ENCODE measurements around the gene SMARCC2. TPM values are rescaled to one million over a fixed set of nuclear protein-coding genes. Genes with fewer than 3 reads are reported as not detected.

SMARCC2 gene
- total and polyA plus RNA-seq, 2 of the 13 experiments (the other 11 are each of a cell fraction or from before 2014, with no cell fraction given), result 21.3 to 24.1 TPM

DNA sequence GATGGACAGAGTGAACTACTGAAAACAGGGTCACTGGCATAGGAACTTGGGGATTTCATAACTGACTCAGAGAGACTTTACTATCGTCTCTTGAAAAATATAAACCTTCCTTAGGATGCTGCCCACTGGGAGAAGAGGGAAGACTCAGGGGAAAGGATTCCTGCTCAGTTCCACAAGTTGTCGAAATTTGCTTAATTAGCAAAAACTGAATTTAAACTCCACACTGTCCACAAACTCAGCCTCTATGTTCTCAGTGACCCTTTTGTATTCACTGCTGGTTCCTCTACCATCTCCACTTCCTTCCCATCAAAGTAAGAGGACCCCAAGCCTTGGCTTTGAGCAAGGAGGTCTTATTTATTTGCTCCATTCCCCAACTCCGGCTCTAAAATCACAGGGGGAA is 44.1 kb downstream of the SMARCC2 start:
- ChIA-PET POLR2A (interaction anchor here (1.1 to 2.6 kb wide), 2 partner anchors 17 to 27 kb away, joined by 3 to 14 read pairs; partner anchors contain the start of genes ESYT1 and ZC3H10), CTCF (ENCODE audit: low intra/inter-chr PET ratio, low total read pairs) (no interaction called here)
- no peak for FAIRE-seq
- H3K4me3 ChIP-seq (replicated peaks in 1 of 3; ENCODE audit: insufficient read depth in 1 of 3, low read depth in 2 of 3, low read length in 3 of 3), result no peak overlapping the region
- over 99% methylated on average over 3 of the region's 3 CpGs for WGBS (ENCODE audit: low lambda C conversion rate)
- H3K79me2 ChIP-seq (ENCODE audit: insufficient read depth, low read length), result no peaks in the 10 kb centered on the region
- H3K9ac ChIP-seq (ENCODE audit: insufficient read depth, low read depth, low read length), result no peak overlapping the region
- H3K27me3 ChIP-seq (ENCODE audit: control insufficient read depth in 1 of 2, insufficient read depth in 2 of 2, low read length in 2 of 2), result no peaks in the 10 kb centered on the region
- peaks cover 15 to 46% of the 10 kb centered on the region in 2 experiments for H3K36me3 ChIP-seq (replicated peaks in 1 of 2; ENCODE audit: control insufficient read depth in 1 of 2, insufficient read depth in 2 of 2, low read length in 2 of 2)
- H2AFZ ChIP-seq (ENCODE audit: low read length), result no peak overlapping the region
- in situ Hi-C loops (cut with HindIII; ENCODE audit: extremely low pct_ligation_motif_present, low pct_unique_long_range_greater_than_20kb), result no loop called here
- no peak for TF ChIP-seq ZNF326 (CRISPR knock-in tag; IDR thresholded peaks at IDR 0.05; ENCODE audit: borderline replicate concordance)
- TF ChIP-seq MAFF (IDR thresholded peaks at IDR 0.05; ENCODE audit: low read depth, low read length), result peak; percentile 87
- peak; percentile 88 to 91 for TF ChIP-seq MAFK (conservative IDR thresholded peaks at IDR 0.05 in 1 of 2, IDR thresholded peaks at IDR 0.05 in 1 of 2; ENCODE audit: low read length in 2 of 2)
- no peak for TF ChIP-seq MED8 (CRISPR knock-in tag; IDR thresholded peaks at IDR 0.05; ENCODE audit: insufficient replicate concordance)
- no TSS peak for BruUV-seq (replicated peaks)
- intact Hi-C loops (cut with micrococcal nuclease; ENCODE audit: unreplicated experiment), result no loop called here
- no peaks in the 10 kb centered on the region for H4K20me1 ChIP-seq (ENCODE audit: insufficient read depth, low read length)
- no peak for DNase-seq (ENCODE audit: low spot score)
- H3K4me2 ChIP-seq (ENCODE audit: low read depth, low read length), result no peak overlapping the region
- H3K27ac ChIP-seq (ENCODE audit: extremely low read length, insufficient read depth, low read length), result no peak overlapping the region
- H3K4me1 ChIP-seq (ENCODE audit: insufficient read depth, low read length), result no peaks in the 10 kb centered on the region
- no peaks in the 10 kb centered on the region for H3K9me3 ChIP-seq (ENCODE audit: low read length)
- ATAC-seq, result no peak

GRCh38 chr12:56143870-56144269 is 45.4 kb downstream of the SMARCC2 start:
- H3K79me2 ChIP-seq (ENCODE audit: insufficient read depth, low read length), result no peaks in the 10 kb centered on the region
- no peak overlapping the region for H3K4me2 ChIP-seq (ENCODE audit: low read depth, low read length)
- no peaks in the 10 kb centered on the region for H3K27me3 ChIP-seq (ENCODE audit: control insufficient read depth in 1 of 2, insufficient read depth in 2 of 2, low read length in 2 of 2)
- H3K4me3 ChIP-seq (replicated peaks in 1 of 3; ENCODE audit: insufficient read depth in 1 of 3, low read depth in 2 of 3, low read length in 3 of 3), result no peak overlapping the region
- no peak overlapping the region for H2AFZ ChIP-seq (ENCODE audit: low read length)
- intact Hi-C loops (cut with micrococcal nuclease; ENCODE audit: unreplicated experiment) (no loop called here), in situ Hi-C loops (cut with HindIII; ENCODE audit: extremely low pct_ligation_motif_present, low pct_unique_long_range_greater_than_20kb) (no loop called here)
- no TSS peak for BruUV-seq (replicated peaks)
- POLR2A ChIA-PET, result interaction anchor here (2.6 kb wide), 1 partner anchor 16 kb away, joined by 14 read pairs; the partner anchor contains the start of gene ESYT1
- no peak for ATAC-seq
- CTCF ChIA-PET (ENCODE audit: low intra/inter-chr PET ratio, low total read pairs), result no interaction called here
- no peak for DNase-seq (ENCODE audit: low spot score)
- no peak for FAIRE-seq
- H3K4me1 ChIP-seq (ENCODE audit: insufficient read depth, low read length), result no peaks in the 10 kb centered on the region
- WGBS (ENCODE audit: low lambda C conversion rate), result 97% methylated on average over 8 of the region's 8 CpGs
- H4K20me1 ChIP-seq (ENCODE audit: insufficient read depth, low read length), result no peaks in the 10 kb centered on the region
- H3K9ac ChIP-seq (ENCODE audit: insufficient read depth, low read depth, low read length), result no peak overlapping the region
- peaks cover 15 to 55% of the 10 kb centered on the region in 2 experiments for H3K36me3 ChIP-seq (replicated peaks in 1 of 2; ENCODE audit: control insufficient read depth in 1 of 2, insufficient read depth in 2 of 2, low read length in 2 of 2)
- no peaks in the 10 kb centered on the region for H3K9me3 ChIP-seq (ENCODE audit: low read length)
- H3K27ac ChIP-seq (ENCODE audit: extremely low read length, insufficient read depth, low read length), result no peak overlapping the region
- TF ChIP-seq, protein P1, sequence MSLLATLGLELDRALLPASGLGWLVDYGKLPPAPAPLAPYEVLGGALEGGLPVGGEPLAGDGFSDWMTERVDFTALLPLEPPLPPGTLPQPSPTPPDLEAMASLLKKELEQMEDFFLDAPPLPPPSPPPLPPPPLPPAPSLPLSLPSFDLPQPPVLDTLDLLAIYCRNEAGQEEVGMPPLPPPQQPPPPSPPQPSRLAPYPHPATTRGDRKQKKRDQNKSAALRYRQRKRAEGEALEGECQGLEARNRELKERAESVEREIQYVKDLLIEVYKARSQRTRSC (CRISPR knock-in tag; IDR thresholded peaks at IDR 0.05; ENCODE audit: low read depth), result no peak
- TF ChIP-seq ZHX1 (CRISPR knock-in tag; IDR thresholded peaks at IDR 0.05; ENCODE audit: low read depth), result no peak
- no peak for TF ChIP-seq EP300 (IDR thresholded peaks at IDR 0.05; ENCODE audit: low read depth in 2 of 2, low read length in 2 of 2)
- no peak for TF ChIP-seq EP300 (CRISPR knock-in tag; IDR thresholded peaks at IDR 0.05; ENCODE audit: borderline replicate concordance)
- TF ChIP-seq, protein P2, sequence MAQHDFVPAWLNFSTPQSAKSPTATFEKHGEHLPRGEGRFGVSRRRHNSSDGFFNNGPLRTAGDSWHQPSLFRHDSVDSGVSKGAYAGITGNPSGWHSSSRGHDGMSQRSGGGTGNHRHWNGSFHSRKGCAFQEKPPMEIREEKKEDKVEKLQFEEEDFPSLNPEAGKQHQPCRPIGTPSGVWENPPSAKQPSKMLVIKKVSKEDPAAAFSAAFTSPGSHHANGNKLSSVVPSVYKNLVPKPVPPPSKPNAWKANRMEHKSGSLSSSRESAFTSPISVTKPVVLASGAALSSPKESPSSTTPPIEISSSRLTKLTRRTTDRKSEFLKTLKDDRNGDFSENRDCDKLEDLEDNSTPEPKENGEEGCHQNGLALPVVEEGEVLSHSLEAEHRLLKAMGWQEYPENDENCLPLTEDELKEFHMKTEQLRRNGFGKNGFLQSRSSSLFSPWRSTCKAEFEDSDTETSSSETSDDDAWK (CRISPR knock-in tag; IDR thresholded peaks at IDR 0.05), result no peak
- no peak for TF ChIP-seq ZBTB42 (CRISPR knock-in tag; IDR thresholded peaks at IDR 0.05)
- no peak for TF ChIP-seq MIER2 (CRISPR knock-in tag; IDR thresholded peaks at IDR 0.05)
- TF ChIP-seq HNRNPH1 (optimal IDR thresholded peaks at IDR 0.05; ENCODE audit: low read depth, low read length), result no peak
- TF ChIP-seq ZBTB21 (CRISPR knock-in tag; IDR thresholded peaks at IDR 0.05), result no peak
